Immature natural killer cell (primary cell): Measurements from ENCODE around the gene NGEF. TPM values are rescaled to one million over a fixed set of nuclear protein-coding genes. Genes with fewer than 3 reads are reported as not detected.

Experiments
- DNase-seq, 3 donors: peaks; one replicate each; pipeline ENCODE4 v3.0.0; 2022; ENCODE audit warnings: mixed read lengths in 1 of 3
- H3K27ac Mint-ChIP-seq, 6 donors: one replicate each; pipeline ENCODE4 v1.8.0; 2020; ENCODE audit warnings: mixed read lengths in 6 of 6, mild to moderate bottlenecking in 5 of 6, inconsistent platforms in 4 of 6, moderate library complexity in 3 of 6
- H3K27me3 Mint-ChIP-seq, 3 donors: one replicate each; pipeline ENCODE4 v1.8.0; 2020 to 2021; ENCODE audit warnings: low read depth in 3 of 3, mild to moderate bottlenecking in 3 of 3, mixed read lengths in 3 of 3, moderate library complexity in 3 of 3, inconsistent platforms in 1 of 3
- H3K36me3 Mint-ChIP-seq, 3 donors: one replicate each; pipeline ENCODE4 v1.8.0; 2020; ENCODE audit warnings: mixed read lengths in 3 of 3, inconsistent platforms in 2 of 3, mild to moderate bottlenecking in 2 of 3
- H3K4me1 Mint-ChIP-seq, 2 donors: one replicate each; pipeline ENCODE4 v1.8.0; 2020; ENCODE audit warnings: inconsistent platforms in 2 of 2, mild to moderate bottlenecking in 2 of 2, mixed read lengths in 2 of 2, moderate library complexity in 1 of 2
- H3K4me3 Mint-ChIP-seq, 5 donors: one replicate each; pipeline ENCODE4 v1.8.0; 2020; ENCODE audit warnings: mild to moderate bottlenecking in 5 of 5, mixed read lengths in 5 of 5, inconsistent platforms in 3 of 5, moderate library complexity in 3 of 5
- H3K9me3 Mint-ChIP-seq, 6 donors: one replicate each; pipeline ENCODE4 v1.8.0; 2020; ENCODE audit warnings: mild to moderate bottlenecking in 6 of 6, mixed read lengths in 6 of 6, inconsistent platforms in 4 of 6, moderate library complexity in 3 of 6
- polyA plus RNA-seq, 3 donors: library from polyadenylated mRNA; unstranded; fragments of 300-500 nt; fragmentation: Illumina TruSeq; gene quantifications; one replicate each; pipeline ENCODE4 v1.2.3, GENCODE V29; 2021

NGEF gene
- polyA plus RNA-seq, 3 donors from 2014 or later, result not detected

GRCh38 chr2:233039212-233039845 is 26.3 kb upstream of the NGEF start:
- DNase-seq, result no peak
- Mint-ChIP-seq H3K4me1 (no peaks in the 10 kb centered on the region), H3K36me3 (peaks cover 0 to 3% (median 0%) of the 10 kb centered on the region in 3 donors), H3K27ac (no peak overlapping the region), H3K27me3 (peaks cover 0 to 2% (median 2%) of the 10 kb centered on the region in 3 donors), H3K4me3 (no peak overlapping the region), H3K9me3 (no peaks in the 10 kb centered on the region)

GRCh38 chr2:233037078-233037477 is 24.0 kb upstream of the NGEF start:
- Mint-ChIP-seq H3K36me3 (peaks cover 0 to 3% (median 0%) of the 10 kb centered on the region in 3 donors), H3K27me3 (peaks cover 0 to 2% (median 2%) of the 10 kb centered on the region in 3 donors), H3K27ac (no peak overlapping the region), H3K4me1 (no peaks in the 10 kb centered on the region), H3K4me3 (no peak overlapping the region), H3K9me3 (no peaks in the 10 kb centered on the region)
- DNase-seq, result no peak

- no peak overlapping the region for H3K27ac Mint-ChIP-seq
Measured at GRCh38 chr2:233036162-233036838, 23.2 kb upstream of the NGEF start.

GRCh38 chr2:233035426-233036161 is 22.5 kb upstream of the NGEF start:
- H3K27ac Mint-ChIP-seq, result no peak overlapping the region
- H3K4me3 Mint-ChIP-seq, result no peak overlapping the region
- peaks cover 0 to 2% (median 0%) of the 10 kb centered on the region in 3 donors for H3K27me3 Mint-ChIP-seq
- H3K36me3 Mint-ChIP-seq, result peaks cover 0 to 3% (median 0%) of the 10 kb centered on the region in 3 donors
- H3K9me3 Mint-ChIP-seq, result no peaks in the 10 kb centered on the region
- DNase-seq, result no peak
- no peaks in the 10 kb centered on the region for H3K4me1 Mint-ChIP-seq

More at GRCh38 chr2:233036162-233036838, 23.2 kb upstream of the NGEF start:
- Mint-ChIP-seq H3K4me1 (no peaks in the 10 kb centered on the region), H3K27me3 (peaks cover 0 to 2% (median 0%) of the 10 kb centered on the region in 3 donors), H3K36me3 (peaks cover 0 to 3% (median 0%) of the 10 kb centered on the region in 3 donors), H3K4me3 (no peak overlapping the region), H3K9me3 (no peaks in the 10 kb centered on the region)
- no peak for DNase-seq

- Mint-ChIP-seq H3K27me3 (peaks cover 0 to 3% (median 2%) of the 10 kb centered on the region in 3 donors), H3K27ac (no peak overlapping the region), H3K36me3 (peaks cover 0 to 3% (median 0%) of the 10 kb centered on the region in 3 donors), H3K4me3 (no peak overlapping the region), H3K4me1 (peaks cover 0 to 4% of the 10 kb centered on the region in 2 donors), H3K9me3 (no peaks in the 10 kb centered on the region)
- no peak for DNase-seq
Measured at GRCh38 chr2:233034091-233034882, 21.2 kb upstream of the NGEF start.

GRCh38 chr2:233033672-233034071 is 20.6 kb upstream of the NGEF start:
- H3K27ac Mint-ChIP-seq, result peak overlapping the region in 2 of 6 donors; percentile 9 to 14
- no peaks in the 10 kb centered on the region for H3K9me3 Mint-ChIP-seq
- no peak overlapping the region for H3K4me3 Mint-ChIP-seq
- H3K27me3 Mint-ChIP-seq, result peaks cover 0 to 3% (median 2%) of the 10 kb centered on the region in 3 donors
- H3K4me1 Mint-ChIP-seq, result peaks cover 0 to 5% of the 10 kb centered on the region in 2 donors
- H3K36me3 Mint-ChIP-seq, result peaks cover 0 to 3% (median 0%) of the 10 kb centered on the region in 3 donors
- DNase-seq, result no peak

- Mint-ChIP-seq H3K36me3 (no peaks in the 10 kb centered on the region), H3K4me3 (no peak within 1 kb of the TSS), H3K27me3 (peaks cover 0 to 3% (median 2%) of the 10 kb centered on the region in 3 donors), H3K9me3 (no peaks in the 10 kb centered on the region), H3K27ac (peak within 1 kb of the TSS in 1 of 6 donors; percentile 14), H3K4me1 (peaks cover 0 to 5% of the 10 kb centered on the region in 2 donors)
- DNase-seq, result no peak
Measured at GRCh38 chr2:233032551-233033320, 19.7 kb upstream of the NGEF start, which contains the start of gene NEU2. Gene NEU2, plus strand, starts transcription at chr2:233032672. Its CDS starts 0 bp downstream, at chr2:233032672.

- Mint-ChIP-seq H3K9me3 (no peaks in the 10 kb centered on the region), H3K4me1 (peaks cover 0 to 5% of the 10 kb centered on the region in 2 donors), H3K27me3 (peaks cover 0 to 3% (median 2%) of the 10 kb centered on the region in 3 donors), H3K36me3 (no peaks in the 10 kb centered on the region), H3K4me3 (no peak overlapping the region), H3K27ac (no peak overlapping the region)
- DNase-seq, result no peak
Measured at GRCh38 chr2:233031556-233032500, 18.8 kb upstream of the NGEF start.

- no peaks in the 10 kb centered on the region for H3K36me3 Mint-ChIP-seq
- no peak for DNase-seq
- peaks cover 0 to 5% of the 10 kb centered on the region in 2 donors for H3K4me1 Mint-ChIP-seq
- peaks cover 0 to 3% (median 2%) of the 10 kb centered on the region in 3 donors for H3K27me3 Mint-ChIP-seq
- H3K9me3 Mint-ChIP-seq, result no peaks in the 10 kb centered on the region
- H3K27ac Mint-ChIP-seq, result no peak overlapping the region
- no peak overlapping the region for H3K4me3 Mint-ChIP-seq
Measured at GRCh38 chr2:233029321-233029720, 16.3 kb upstream of the NGEF start.

GRCh38 chr2:233026198-233026813 is 13.2 kb upstream of the NGEF start:
- peak overlapping the region in 2 of 6 donors; percentile 40 to 67 for H3K27ac Mint-ChIP-seq
- H3K27me3 Mint-ChIP-seq, result peaks cover 0 to 3% (median 2%) of the 10 kb centered on the region in 3 donors
- H3K36me3 Mint-ChIP-seq, result no peaks in the 10 kb centered on the region
- H3K4me3 Mint-ChIP-seq, result no peak overlapping the region
- peaks cover 0 to 5% of the 10 kb centered on the region in 2 donors for H3K4me1 Mint-ChIP-seq
- no peak for DNase-seq
- H3K9me3 Mint-ChIP-seq, result no peaks in the 10 kb centered on the region

GRCh38 chr2:233025706-233026105 is 12.7 kb upstream of the NGEF start:
- no peaks in the 10 kb centered on the region for H3K9me3 Mint-ChIP-seq
- DNase-seq, result no peak
- H3K27me3 Mint-ChIP-seq, result peaks cover 0 to 3% (median 2%) of the 10 kb centered on the region in 3 donors
- no peak overlapping the region for H3K27ac Mint-ChIP-seq
- H3K4me1 Mint-ChIP-seq, result peaks cover 0 to 5% of the 10 kb centered on the region in 2 donors
- peaks cover 0 to under 1% (median 0%) of the 10 kb centered on the region in 3 donors for H3K36me3 Mint-ChIP-seq
- no peak overlapping the region for H3K4me3 Mint-ChIP-seq
